GM19240 (cell line): ENCODE measurements around the gene ETV6.

Experiments used
- DNase-seq: peaks from one replicate; pipeline ENCODE4 v3.0.0; 2011; ENCODE audit warnings: low spot score; ENCODE audit not compliant: insufficient read length

The ETV6 gene

GRCh38 chr12:11798006-11798708 is 148.7 kb downstream of the ETV6 start:
- DNase-seq, result no peak

GRCh38 chr12:11798856-11799501 is 149.5 kb downstream of the ETV6 start:
- DNase-seq, result no peak

GRCh38 chr12:11799502-11799873 is 150.0 kb downstream of the ETV6 start:
- DNase-seq, result no peak

- DNase-seq, result no peak
Measured at GRCh38 chr12:11801643-11802042, 152.2 kb downstream of the ETV6 start.

GRCh38 chr12:11804130-11804529 is 154.7 kb downstream of the ETV6 start:
- DNase-seq, result no peak

- DNase-seq, result no peak
Measured at GRCh38 chr12:11805043-11805442, 155.6 kb downstream of the ETV6 start.

- DNase-seq, result no peak
Measured at GRCh38 chr12:11805680-11806079, 156.2 kb downstream of the ETV6 start.

- DNase-seq, result no peak
Measured at GRCh38 chr12:11807458-11807857, 158.0 kb downstream of the ETV6 start.

GRCh38 chr12:11808931-11809330 is 159.5 kb downstream of the ETV6 start:
- no peak for DNase-seq

- DNase-seq, result no peak
Measured at GRCh38 chr12:11810206-11810545, 160.7 kb downstream of the ETV6 start.

- DNase-seq, result no peak
Measured at GRCh38 chr12:11811008-11811407, 161.5 kb downstream of the ETV6 start.

- DNase-seq, result no peak
Measured at GRCh38 chr12:11812241-11812585, 162.7 kb downstream of the ETV6 start.

GRCh38 chr12:11812586-11813437 is 163.3 kb downstream of the ETV6 start:
- DNase-seq, result no peak

- DNase-seq, result no peak
Measured at GRCh38 chr12:11813438-11813813, 164.0 kb downstream of the ETV6 start.

- DNase-seq, result no peak
Measured at GRCh38 chr12:11814374-11814773, 164.9 kb downstream of the ETV6 start.

- no peak for DNase-seq
Measured at GRCh38 chr12:11815397-11815796, 165.9 kb downstream of the ETV6 start.

- no peak for DNase-seq
Measured at GRCh38 chr12:11819643-11820042, 170.2 kb downstream of the ETV6 start.

- DNase-seq, result no peak
Measured at GRCh38 chr12:11820476-11820875, 171.0 kb downstream of the ETV6 start.

GRCh38 chr12:11821386-11822080 is 172.1 kb downstream of the ETV6 start:
- DNase-seq, result no peak

- DNase-seq, result no peak
Measured at GRCh38 chr12:11822081-11822834, 172.8 kb downstream of the ETV6 start.

- no peak for DNase-seq
Measured at GRCh38 chr12:11823043-11823442, 173.6 kb downstream of the ETV6 start.
